ENCODE results near the gene ATL1.

The ATL1 gene

GRCh38 chr14:50668826-50669143 is 108.8 kb downstream of the ATL1 start:
- DNase-seq (ENCODE audit: extremely low read depth, low read depth), result no peak
- peak overlapping the region; percentile 88 for H3K4me3 ChIP-seq (replicated peaks; ENCODE audit: low read depth, low read length)
- TF ChIP-seq, protein P1, sequence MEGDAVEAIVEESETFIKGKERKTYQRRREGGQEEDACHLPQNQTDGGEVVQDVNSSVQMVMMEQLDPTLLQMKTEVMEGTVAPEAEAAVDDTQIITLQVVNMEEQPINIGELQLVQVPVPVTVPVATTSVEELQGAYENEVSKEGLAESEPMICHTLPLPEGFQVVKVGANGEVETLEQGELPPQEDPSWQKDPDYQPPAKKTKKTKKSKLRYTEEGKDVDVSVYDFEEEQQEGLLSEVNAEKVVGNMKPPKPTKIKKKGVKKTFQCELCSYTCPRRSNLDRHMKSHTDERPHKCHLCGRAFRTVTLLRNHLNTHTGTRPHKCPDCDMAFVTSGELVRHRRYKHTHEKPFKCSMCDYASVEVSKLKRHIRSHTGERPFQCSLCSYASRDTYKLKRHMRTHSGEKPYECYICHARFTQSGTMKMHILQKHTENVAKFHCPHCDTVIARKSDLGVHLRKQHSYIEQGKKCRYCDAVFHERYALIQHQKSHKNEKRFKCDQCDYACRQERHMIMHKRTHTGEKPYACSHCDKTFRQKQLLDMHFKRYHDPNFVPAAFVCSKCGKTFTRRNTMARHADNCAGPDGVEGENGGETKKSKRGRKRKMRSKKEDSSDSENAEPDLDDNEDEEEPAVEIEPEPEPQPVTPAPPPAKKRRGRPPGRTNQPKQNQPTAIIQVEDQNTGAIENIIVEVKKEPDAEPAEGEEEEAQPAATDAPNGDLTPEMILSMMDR (IDR thresholded peaks at IDR 0.05; ENCODE audit: low read depth, low read length, missing control alignments), result no peak

DNA sequence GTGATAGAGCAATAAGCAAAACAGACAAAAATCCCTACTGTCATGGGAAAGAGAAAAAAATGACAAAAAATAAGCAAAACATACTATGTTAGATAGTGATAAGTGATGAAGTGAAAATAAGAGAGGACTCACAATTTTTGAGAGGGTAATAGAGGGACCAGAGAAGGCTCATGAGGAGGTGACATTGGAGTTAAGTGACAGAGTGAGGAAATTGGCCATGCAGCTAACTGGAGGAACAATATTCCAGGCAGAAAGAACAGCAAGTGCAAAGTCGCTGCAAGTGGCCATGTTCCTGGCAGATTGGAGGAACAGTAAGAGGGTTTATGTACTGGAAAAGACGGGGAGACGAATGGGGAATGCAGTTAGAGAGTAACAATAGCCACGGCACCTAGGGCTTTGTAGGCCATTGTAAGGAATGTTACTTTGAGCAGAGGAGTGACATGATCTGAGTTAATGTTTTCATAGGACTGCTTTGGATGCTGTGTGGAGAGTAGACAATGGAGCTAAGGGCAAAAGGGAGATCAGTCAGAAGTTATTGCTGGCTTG is 109.6 kb downstream of the ATL1 start:
- TF ChIP-seq, protein P1 (IDR thresholded peaks at IDR 0.05; ENCODE audit: low read depth, low read length, missing control alignments), result no peak
- no peak overlapping the region for H3K4me3 ChIP-seq (replicated peaks; ENCODE audit: low read depth, low read length)

GRCh38 chr14:50670196-50670865 is 110.4 kb downstream of the ATL1 start:
- TF ChIP-seq, protein P1 (IDR thresholded peaks at IDR 0.05; ENCODE audit: low read depth, low read length, missing control alignments), result no peak
- H3K4me3 ChIP-seq (replicated peaks; ENCODE audit: low read depth, low read length), result no peak overlapping the region
- no peak for DNase-seq (ENCODE audit: extremely low read depth, low read depth)

More for the DNA sequence above, 109.6 kb downstream of the ATL1 start:
- no peak for DNase-seq (ENCODE audit: extremely low read depth, low read depth)

DNA sequence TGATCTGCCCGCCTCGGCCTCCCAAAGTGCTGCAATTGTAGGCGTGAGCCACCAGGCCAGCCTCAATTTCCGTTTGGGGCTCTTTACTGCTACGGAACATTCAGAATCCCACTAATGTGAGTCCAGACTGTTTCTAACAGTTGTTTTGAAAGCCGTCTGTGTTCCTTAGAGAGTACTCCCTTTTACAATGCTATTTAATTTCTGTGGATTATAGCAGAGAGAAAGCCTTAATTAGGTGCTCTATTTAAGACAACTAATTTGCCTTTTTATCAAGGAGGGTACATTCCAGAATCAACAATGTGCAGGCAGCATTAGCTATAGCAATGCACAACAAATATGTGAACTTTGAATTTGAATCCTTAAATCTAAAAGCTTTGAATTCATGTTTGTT is 110.9 kb downstream of the ATL1 start:
- H3K4me3 ChIP-seq (replicated peaks; ENCODE audit: low read depth, low read length), result no peak overlapping the region
- TF ChIP-seq, protein P1 (IDR thresholded peaks at IDR 0.05; ENCODE audit: low read depth, low read length, missing control alignments), result no peak
- no peak for DNase-seq (ENCODE audit: extremely low read depth, low read depth)

- no peak for DNase-seq (ENCODE audit: extremely low read depth, low read depth)
- H3K4me3 ChIP-seq (replicated peaks; ENCODE audit: low read depth, low read length), result no peak overlapping the region
- TF ChIP-seq, protein P1 (IDR thresholded peaks at IDR 0.05; ENCODE audit: low read depth, low read length, missing control alignments), result no peak
Observed at GRCh38 chr14:50675597-50675996, 115.7 kb downstream of the ATL1 start.

DNA sequence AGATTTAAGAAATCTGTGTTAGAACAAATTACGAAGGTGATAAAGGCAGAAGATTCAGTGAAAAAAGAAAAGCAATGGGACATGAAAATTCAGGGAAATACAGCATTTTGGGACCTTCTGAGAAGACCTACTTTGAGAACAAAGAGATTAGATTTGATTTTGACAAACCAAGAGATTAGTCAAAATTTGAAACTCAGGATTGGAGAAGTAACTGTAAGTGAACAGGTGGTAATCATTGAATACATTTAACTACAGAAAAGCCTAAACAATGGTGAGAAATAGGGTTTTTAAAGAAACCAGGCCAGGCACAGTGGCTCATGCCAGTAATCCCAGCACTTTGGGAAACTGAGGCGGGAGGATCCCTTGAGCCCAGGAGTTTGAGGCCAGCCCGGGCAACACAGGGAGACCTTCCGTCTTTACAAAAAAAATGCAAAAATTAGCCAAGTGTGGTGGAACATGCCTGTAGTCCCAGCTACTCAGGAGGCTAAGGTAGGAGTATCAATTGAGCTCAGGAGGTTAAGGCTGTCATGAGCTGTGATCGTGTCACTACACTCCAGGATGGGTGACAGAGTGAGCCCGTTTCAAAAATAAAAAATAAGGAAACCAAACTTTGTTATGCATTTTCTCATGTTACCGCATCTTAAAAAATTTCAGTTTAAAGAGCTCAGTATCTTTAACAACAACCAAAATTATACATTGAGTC is 117.0 kb downstream of the ATL1 start:
- TF ChIP-seq, protein P1 (IDR thresholded peaks at IDR 0.05; ENCODE audit: low read depth, low read length, missing control alignments), result no peak
- no peak overlapping the region for H3K4me3 ChIP-seq (replicated peaks; ENCODE audit: low read depth, low read length)
- DNase-seq (ENCODE audit: extremely low read depth, low read depth), result no peak

Data from HFF-Myc (cell line).